HEK293T (cell line): ENCODE results near the gene FHIT.
"Not testable (repeated sequence)": the region's sequence is repeated elsewhere in the genome, so short reads cannot be mapped to it uniquely, and the experiment has no call there.

ENCODE experiments used
- CTCF ChIA-PET: fragments of 350-600 bp; formaldehyde crosslinking; extraction: SDS; loops from one replicate; lab custom pipeline; 2021; ENCODE audit warnings: antibody characterized with exemption, inconsistent platforms; lab: Yijun Ruan, JAX
- POLR2A ChIA-PET: fragments of 350-600 bp; formaldehyde crosslinking; extraction: SDS; loops from one replicate; lab custom pipeline; 2020; ENCODE audit warnings: antibody characterized with exemption, inconsistent platforms; lab: Yijun Ruan, JAX
- DNase-seq: peaks from one replicate; pipeline ENCODE4 v3.0.0; 2012; ENCODE audit warnings: mixed read lengths; ENCODE audit errors: extremely low spot score
- ARNT ChIP-seq: fragments of 450-650 bp; IDR thresholded peaks from 2 replicates; pipeline ENCODE4 v1.6.1; 2017; ENCODE audit warnings: mild to moderate bottlenecking
- BHLHE40 ChIP-seq: fragments of 450-650 bp; IDR thresholded peaks from 2 replicates; pipeline ENCODE4 v1.6.1; 2016; ENCODE audit warnings: mild to moderate bottlenecking, moderate library complexity, borderline replicate concordance
- CTBP1 ChIP-seq: fragments of 450-650 bp; IDR thresholded peaks from 2 replicates; pipeline ENCODE4 v1.6.1; 2016; ENCODE audit warnings: borderline replicate concordance
- ELF4 ChIP-seq: fragments of 450-650 bp; IDR thresholded peaks from 2 replicates; pipeline ENCODE4 v1.6.1; 2017; ENCODE audit warnings: antibody characterized with exemption
- FOXA1 ChIP-seq: fragments of 450-650 bp; IDR thresholded peaks from 2 replicates; pipeline ENCODE4 v1.6.1; 2016; ENCODE audit warnings: mild to moderate bottlenecking
- FOXK2 ChIP-seq: fragments of 450-650 bp; IDR thresholded peaks from 2 replicates; pipeline ENCODE4 v1.6.1; 2016; ENCODE audit warnings: mild to moderate bottlenecking
- FOXM1 ChIP-seq: fragments of 450-650 bp; IDR thresholded peaks from 2 replicates; pipeline ENCODE4 v1.6.1; 2017; ENCODE audit warnings: mild to moderate bottlenecking, borderline replicate concordance
- HDGF ChIP-seq: fragments of 450-650 bp; IDR thresholded peaks from 2 replicates; pipeline ENCODE4 v1.6.1; 2017; ENCODE audit warnings: antibody characterized with exemption, borderline replicate concordance
- L3MBTL2 ChIP-seq: fragments of 450-650 bp; conservative IDR thresholded peaks from 2 replicates; pipeline ENCODE4 v1.6.1; 2016; ENCODE audit warnings: mild to moderate bottlenecking
- LEF1 ChIP-seq: fragments of 450-650 bp; IDR thresholded peaks from 2 replicates; pipeline ENCODE4 v1.6.1; 2017; ENCODE audit warnings: mild to moderate bottlenecking, borderline replicate concordance
- NFRKB ChIP-seq: fragments of 450-650 bp; IDR thresholded peaks from 2 replicates; pipeline ENCODE4 v1.6.1; 2016; ENCODE audit warnings: mild to moderate bottlenecking, moderate library complexity
- PKNOX1 ChIP-seq: fragments of 450-650 bp; IDR thresholded peaks from 2 replicates; pipeline ENCODE4 v1.6.1; 2016
- SP1 ChIP-seq: fragments of 450-650 bp; IDR thresholded peaks from 2 replicates; pipeline ENCODE4 v1.6.1; 2017
- SUZ12 ChIP-seq: fragments of 450-650 bp; IDR thresholded peaks from 2 replicates; pipeline ENCODE4 v1.6.1; 2016; ENCODE audit warnings: mild to moderate bottlenecking
- TARDBP ChIP-seq: fragments of 450-650 bp; IDR thresholded peaks from 2 replicates; pipeline ENCODE4 v1.6.1; 2016
- ZNF384 ChIP-seq: fragments of 450-650 bp; IDR thresholded peaks from 2 replicates; pipeline ENCODE4 v1.6.1; 2016

The FHIT gene

GRCh38 chr3:61224823-61225222, 26.4 kb downstream of the FHIT start:
- TF ChIP-seq FOXK2 (no peak), CTBP1 (no peak), BHLHE40 (no peak), ZNF384 (no peak), HDGF (no peak), TARDBP (no peak), PKNOX1 (no peak), SP1 (no peak), FOXA1 (no peak), LEF1 (no peak), ELF4 (no peak), L3MBTL2 (no peak), SUZ12 (no peak), FOXM1 (no peak)
- ChIA-PET POLR2A (no interaction called here), CTCF (interaction anchor here (0.6 kb wide), 1 partner anchor 863 kb away, joined by 3 read pairs; no protein-coding TSS in a partner anchor)
- DNase-seq = no peak

GRCh38 chr3:61223451-61223850, 27.8 kb downstream of the FHIT start:
- TF ChIP-seq FOXK2 = no peak
- no peak for TF ChIP-seq TARDBP
- TF ChIP-seq ARNT = no peak
- no peak for TF ChIP-seq ZNF384
- TF ChIP-seq ELF4 = no peak
- TF ChIP-seq FOXM1 = no peak
- TF ChIP-seq FOXA1 = no peak
- no peak for TF ChIP-seq PKNOX1
- TF ChIP-seq SUZ12 = no peak
- TF ChIP-seq SP1 = no peak
- no peak for TF ChIP-seq CTBP1
- TF ChIP-seq LEF1 = no peak
- POLR2A ChIA-PET = no interaction called here
- no peak for DNase-seq
- CTCF ChIA-PET = no interaction called here

GRCh38 chr3:61222467-61222866, 28.8 kb downstream of the FHIT start:
- CTCF ChIA-PET = no interaction called here
- no peak for DNase-seq
- POLR2A ChIA-PET = no interaction called here
- TF ChIP-seq ZNF384 = no peak
- TF ChIP-seq HDGF = no peak
- TF ChIP-seq LEF1 = no peak
- no peak for TF ChIP-seq SUZ12
- TF ChIP-seq ARNT = no peak
- no peak for TF ChIP-seq FOXM1
- TF ChIP-seq CTBP1 = no peak

GRCh38 chr3:61221759-61222362, 29.4 kb downstream of the FHIT start:
- CTCF ChIA-PET = no interaction called here
- TF ChIP-seq NFRKB = no peak
- TF ChIP-seq TARDBP = no peak
- no peak for TF ChIP-seq L3MBTL2
- no peak for TF ChIP-seq SP1
- TF ChIP-seq FOXM1 = no peak
- no peak for TF ChIP-seq FOXA1
- DNase-seq = no peak
- POLR2A ChIA-PET = no interaction called here

- CTCF ChIA-PET = interaction anchor here (0.6 kb wide), 1 partner anchor 750 kb away, joined by 3 read pairs; no protein-coding TSS in a partner anchor
- no peak for DNase-seq
- POLR2A ChIA-PET = no interaction called here
- no peak for TF ChIP-seq L3MBTL2
- no peak for TF ChIP-seq ELF4
- TF ChIP-seq LEF1 = no peak
- no peak for TF ChIP-seq ARNT
- no peak for TF ChIP-seq FOXM1
- TF ChIP-seq CTBP1 = no peak
These were observed 32.7 kb downstream of the FHIT start for GRCh38 chr3:61218504-61218903.

- POLR2A ChIA-PET, CTCF ChIA-PET, DNase-seq: not testable (repeated sequence)
These were observed 35.1 kb downstream of the FHIT start for GRCh38 chr3:61216171-61216570.

- ChIA-PET POLR2A (no interaction called here), CTCF (interaction anchor here (0.6 kb wide), 1 partner anchor 11 kb away, joined by 3 read pairs; no protein-coding TSS in a partner anchor)
- DNase-seq = no peak
- TF ChIP-seq FOXM1 = no peak
- TF ChIP-seq ZNF384 = no peak
- no peak for TF ChIP-seq ARNT
- TF ChIP-seq SUZ12 = no peak
These were observed 49.2 kb downstream of the FHIT start for GRCh38 chr3:61202086-61202485.

GRCh38 chr3:61201071-61201470, 50.2 kb downstream of the FHIT start:
- ChIA-PET CTCF (no interaction called here), POLR2A (no interaction called here)
- no peak for DNase-seq
- no peak for TF ChIP-seq BHLHE40
- TF ChIP-seq FOXA1 = no peak
- TF ChIP-seq TARDBP = no peak
- no peak for TF ChIP-seq NFRKB
- no peak for TF ChIP-seq FOXM1
- TF ChIP-seq PKNOX1 = no peak
- TF ChIP-seq SP1 = no peak
- TF ChIP-seq ZNF384 = no peak
- TF ChIP-seq FOXK2 = no peak
